ENCODE data around the gene CAPZB.

DNA sequence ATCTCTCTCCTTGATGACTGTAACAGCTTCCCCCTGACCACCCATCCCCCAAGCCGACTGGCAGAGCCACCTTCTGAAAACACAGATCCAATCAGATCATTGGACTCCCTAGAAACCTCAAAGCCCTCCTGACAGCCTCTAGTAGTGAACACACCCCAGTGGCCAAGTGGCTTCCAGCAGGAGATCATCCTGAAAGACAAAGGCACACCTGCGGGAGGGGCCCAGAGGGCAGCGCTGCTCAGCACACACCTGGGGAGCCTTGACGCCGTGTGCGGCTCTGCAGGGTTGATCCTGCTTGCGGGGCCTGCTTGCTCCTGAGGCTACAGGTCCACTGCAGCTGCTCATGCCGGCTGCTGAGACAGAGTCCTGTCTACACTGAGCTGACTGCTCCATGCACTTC is 131.7 kb downstream of the CAPZB start:
- TF ChIP-seq CTCF (IDR thresholded peaks at IDR 0.05; ENCODE audit: borderline replicate concordance, extremely low read depth, low read length, poor library complexity, severe bottlenecking), result no peak
- TF ChIP-seq EZH2 (IDR thresholded peaks at IDR 0.05; ENCODE audit: borderline replicate concordance, low read depth, low read length, severe bottlenecking), result no peak

Measured in DND-41 (cell line).